K562 (cell line): Measurements from ENCODE around the gene LLGL2. TPM values are rescaled to one million over a fixed set of nuclear protein-coding genes. Genes with fewer than 3 reads are reported as not detected.

Source experiments
- AFF4 ChIP-seq: sonication (generic); formaldehyde crosslinking; IDR thresholded peaks from 2 replicates; pipeline ENCODE4 v1.8.0; 2023; ENCODE audit warnings: mild to moderate bottlenecking, missing genetic modification reagents
- BRD4 ChIP-seq: fragments of 200-600 bp; sonication (generic); IDR thresholded peaks from 2 replicates; pipeline ENCODE4 v1.6.1; 2017; ENCODE audit warnings: inconsistent platforms
- DPF2 ChIP-seq: fragments of 450-650 bp; IDR thresholded peaks from 2 replicates; pipeline ENCODE4 v1.6.1; 2016
- HES1 ChIP-seq: fragments of 450-650 bp; IDR thresholded peaks from 2 replicates; pipeline ENCODE4 v1.6.1; 2016; ENCODE audit warnings: low read depth, mild to moderate bottlenecking, moderate library complexity
- KLF10 ChIP-seq: fragments of 250-450 bp; sonication (Bioruptor Pico); IDR thresholded peaks from 2 replicates; pipeline ENCODE4 v1.6.1; 2021; ENCODE audit warnings: matching md5 sums
- MTA3 ChIP-seq: fragments of 450-650 bp; formaldehyde crosslinking; IDR thresholded peaks from 2 replicates; pipeline ENCODE4 v1.6.1; 2017; ENCODE audit warnings: mild to moderate bottlenecking, borderline replicate concordance
- NCOA6 ChIP-seq: fragments of 450-650 bp; IDR thresholded peaks from 2 replicates; pipeline ENCODE4 v1.6.1; 2017; ENCODE audit warnings: mild to moderate bottlenecking
- NR2C2 ChIP-seq, 2 experiments: fragments of 200-800 bp in 1 of 2; sonication (Bioruptor generic) in 1 of 2; sonication (generic) in 1 of 2; formaldehyde crosslinking in 1 of 2; IDR thresholded peaks; 2 replicates each; pipeline versions ENCODE4 v1.6.1 to v1.8.0; 2016 to 2022; ENCODE audit warnings: mild to moderate bottlenecking in 1 of 2, missing compliant biosample characterization in 1 of 2, missing genetic modification characterization in 1 of 2, missing genetic modification reagents in 1 of 2
- PCBP2 ChIP-seq: fragments of 200-400 bp; formaldehyde crosslinking; IDR thresholded peaks from 2 replicates; pipeline ENCODE4 v1.6.1; 2018; ENCODE audit warnings: low read length, low read depth, mild to moderate bottlenecking, moderate library complexity; ENCODE audit not compliant: poor library complexity, severe bottlenecking
- RHOXF2B ChIP-seq: fragments of 250-450 bp; sonication (Bioruptor Pico); conservative IDR thresholded peaks from 2 replicates; pipeline ENCODE4 v1.5.1; 2021
- SIRT6 ChIP-seq: IDR thresholded peaks from one replicate; pipeline ENCODE4 v1.6.1; 2012; ENCODE audit warnings: low read depth, mild to moderate bottlenecking, control low read depth, inconsistent platforms, low read length, moderate library complexity
- TCF15 ChIP-seq: fragments of 250-450 bp; sonication (Bioruptor Pico); IDR thresholded peaks from 2 replicates; pipeline ENCODE4 v1.8.0; 2022; ENCODE audit warnings: moderate library complexity, mild to moderate bottlenecking, inconsistent platforms
- TEAD1 ChIP-seq, 2 experiments: fragments of 450-650 bp in 1 of 2; sonication (generic) in 1 of 2; formaldehyde crosslinking; IDR thresholded peaks; 2 replicates each; pipeline versions ENCODE4 v1.4.0 to v1.8.0; 2020 to 2022; ENCODE audit warnings: mild to moderate bottlenecking in 2 of 2, missing genetic modification reagents in 1 of 2
- TSHZ1 ChIP-seq: fragments of 250-450 bp; sonication (Bioruptor Pico); IDR thresholded peaks from 2 replicates; pipeline ENCODE4 v1.4.0; 2020; ENCODE audit warnings: mild to moderate bottlenecking, moderate library complexity
- ZNF384 ChIP-seq: IDR thresholded peaks from 2 replicates; pipeline ENCODE4 v1.6.1; 2012; ENCODE audit warnings: low read depth, low read length, improper control_type of control experiment
- polyA plus RNA-seq, 8 experiments: library from polyadenylated mRNA; depleted of rRNA in 4 of 8; stranded (reverse) in 5 of 8; unstranded in 3 of 8; fragments of >200 nt; fragmentation: Nextera tagmentation in 2 of 8; fragmentation: Illumina TruSeq in 1 of 8; extraction: Ambion mirVana in 2 of 8; extraction: Trizol in 1 of 8; gene quantifications; 2 replicates each; pipeline versions ENCODE4 v1.2.1 to v1.2.3, GENCODE V29; 2011 to 2014; ENCODE audit warnings: inconsistent platforms in 1 of 8, missing spikeins in 1 of 8
- total RNA-seq, 7 experiments: library from RNA; depleted of rRNA in 6 of 7; stranded (reverse); fragments of >200 nt in 6 of 7; fragmentation: Illumina TruSeq in 2 of 7; extraction: Trizol in 2 of 7; gene quantifications; 2 replicates each; pipeline versions ENCODE4 v1.2.1 to v1.2.3, GENCODE V29; 2011 to 2021; ENCODE audit warnings: low replicate concordance in 1 of 7

LLGL2 gene
- total and polyA plus RNA-seq, 9 of the 15 experiments (the other 6 are each of a cell fraction or from before 2014, with no cell fraction given): 0.32 to 24.4 (median 10.2) TPM

- TF ChIP-seq AFF4 (CRISPR knock-in tag): no peak
- TF ChIP-seq HES1: no peak
- no peak for TF ChIP-seq SIRT6
- TF ChIP-seq MTA3: no peak; the same call in 1 of the 2 replicates
- TF ChIP-seq KLF10 (CRISPR knock-in tag): no peak
- peak; percentile 61 for TF ChIP-seq DPF2
- TF ChIP-seq TCF15: no peak
- no peak for TF ChIP-seq TSHZ1 (CRISPR knock-in tag)
- no peak for TF ChIP-seq PCBP2
- TF ChIP-seq BRD4: no peak
- TF ChIP-seq RHOXF2B (CRISPR knock-in tag): no peak
- TF ChIP-seq NR2C2 (CRISPR knock-in tag; IDR thresholded peaks at IDR 0.05): no peak
- TF ChIP-seq NR2C2 (tag; IDR thresholded peaks at IDR 0.05): no peak
- no peak for TF ChIP-seq TEAD1 (CRISPR knock-in tag; IDR thresholded peaks at IDR 0.05)
- TF ChIP-seq NCOA6: no peak
- no peak for TF ChIP-seq ZNF384
Observed at GRCh38 chr17:75601057-75601987, 75.8 kb downstream of the LLGL2 start (continued).
